ENCODE measurements around the gene KCNMB3. TPM values are rescaled to one million over a fixed set of nuclear protein-coding genes. Genes with fewer than 3 reads are reported as not detected.
A peak's percentile ranks its signal among the peaks of the same experiment; 100 is the strongest.
"Not testable (repeated sequence)": the region's sequence is repeated elsewhere in the genome, so short reads cannot be mapped to it uniquely, and the experiment has no call there.

The KCNMB3 gene
- total RNA-seq, 1 donor from 2014 or later = 1.1 TPM

DNA sequence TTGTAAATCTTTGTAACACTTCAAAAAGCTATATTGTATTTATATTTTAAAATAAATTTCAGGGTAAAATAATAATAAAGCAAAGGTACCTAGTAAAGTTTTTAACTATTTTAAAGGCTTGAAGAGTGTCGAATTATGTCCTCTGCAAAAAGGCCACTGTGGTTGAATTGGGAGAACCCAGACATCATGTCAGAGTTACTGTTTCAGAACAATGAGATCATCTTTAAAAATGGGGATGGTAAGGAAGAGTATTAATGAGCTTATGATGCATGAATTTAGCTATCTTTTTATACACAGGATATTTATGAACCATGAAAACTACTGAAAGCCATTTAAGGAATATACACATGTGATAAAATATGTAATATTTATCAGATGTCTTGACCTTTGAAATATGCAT lies 26.3 kb downstream of the KCNMB3 start:
- peak; percentile 43 for ATAC-seq

DNA sequence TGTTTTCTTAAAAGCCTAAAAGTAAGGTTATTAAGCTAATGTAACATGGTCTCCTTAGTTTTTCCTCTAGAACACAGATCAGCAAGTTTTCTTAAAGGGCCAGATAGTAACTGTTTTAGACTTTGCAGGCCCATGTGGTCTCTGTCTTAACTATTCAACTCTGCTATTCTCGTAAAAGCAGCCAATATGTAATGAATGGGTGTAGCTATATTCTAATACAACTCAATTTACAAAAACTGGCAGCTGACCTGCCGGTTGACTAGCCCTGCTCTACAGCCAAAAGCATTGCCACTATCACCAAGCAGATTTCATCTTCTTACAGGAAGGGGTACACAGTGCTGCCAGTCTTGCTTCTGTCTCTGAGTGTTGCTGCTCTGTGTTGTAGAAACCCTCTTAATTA lies 27.4 kb downstream of the KCNMB3 start:
- intact Hi-C loops (cut with micrococcal nuclease) = no loop called here
- DNase-seq = no peak
- ATAC-seq = no peak

More for the DNA sequence above, 26.3 kb downstream of the KCNMB3 start:
- no peak for DNase-seq
- intact Hi-C loops (cut with micrococcal nuclease) = no loop called here

DNA sequence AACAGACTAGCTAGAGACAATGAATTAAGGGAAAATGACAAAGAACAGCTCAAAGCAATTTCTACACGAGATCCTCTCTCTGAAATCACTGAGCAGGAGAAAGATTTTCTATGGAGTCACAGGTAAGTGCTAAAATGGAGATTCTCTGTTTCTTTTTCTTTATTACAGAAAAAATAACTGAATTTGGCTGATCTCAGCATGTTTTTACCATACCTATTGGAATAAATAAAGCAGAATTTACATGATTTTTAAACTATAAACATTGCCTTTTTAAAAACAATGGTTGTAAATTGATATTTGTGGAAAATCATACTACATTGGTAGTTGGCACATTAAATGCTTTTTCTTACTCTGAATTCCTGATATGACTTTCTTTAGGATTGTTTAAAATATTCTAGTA lies 32.7 kb downstream of the KCNMB3 start:
- intact Hi-C loops (cut with micrococcal nuclease); ATAC-seq; DNase-seq: not testable (repeated sequence)

DNA sequence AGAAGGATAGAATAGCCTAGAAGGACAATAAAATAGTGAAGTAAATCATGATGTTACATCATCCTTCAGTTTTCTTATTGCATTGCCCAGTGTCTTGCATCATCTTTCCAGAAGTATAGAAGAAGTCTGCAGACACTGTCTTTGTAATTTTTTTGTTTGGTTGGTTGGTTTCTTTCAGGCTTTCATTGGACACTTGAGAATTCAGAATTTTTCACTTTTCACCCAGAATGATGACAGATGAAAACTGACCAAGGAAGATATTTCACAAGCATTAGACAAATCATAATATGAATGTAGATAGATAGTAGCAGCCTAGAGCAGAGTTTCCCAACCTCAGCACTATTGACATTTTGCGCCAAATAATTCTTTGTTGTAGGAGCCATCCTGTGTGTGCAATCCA lies 35.4 kb downstream of the KCNMB3 start:
- ATAC-seq; DNase-seq; intact Hi-C loops (cut with micrococcal nuclease): not testable (repeated sequence)

DNA sequence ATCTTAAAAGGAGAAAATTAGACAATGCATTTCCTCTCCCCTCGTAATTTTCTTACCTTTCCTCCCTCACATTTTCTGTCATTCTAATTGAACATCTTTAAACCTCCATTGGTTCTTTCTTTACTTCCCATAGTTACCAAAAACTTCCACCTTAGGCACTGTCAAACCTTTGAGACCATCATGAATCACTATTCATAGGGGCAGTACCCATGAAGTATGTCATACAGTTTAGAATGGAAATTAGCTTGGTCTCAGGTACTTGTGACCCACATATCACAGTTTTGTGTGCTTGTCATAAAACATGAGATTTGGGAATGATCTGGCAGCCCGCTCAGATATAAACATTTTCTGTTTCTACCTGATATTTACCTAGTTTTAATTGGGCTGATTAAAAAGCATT lies 50.1 kb downstream of the KCNMB3 start:
- intact Hi-C loops (cut with micrococcal nuclease) = no loop called here
- no peak for ATAC-seq
- DNase-seq = no peak

DNA sequence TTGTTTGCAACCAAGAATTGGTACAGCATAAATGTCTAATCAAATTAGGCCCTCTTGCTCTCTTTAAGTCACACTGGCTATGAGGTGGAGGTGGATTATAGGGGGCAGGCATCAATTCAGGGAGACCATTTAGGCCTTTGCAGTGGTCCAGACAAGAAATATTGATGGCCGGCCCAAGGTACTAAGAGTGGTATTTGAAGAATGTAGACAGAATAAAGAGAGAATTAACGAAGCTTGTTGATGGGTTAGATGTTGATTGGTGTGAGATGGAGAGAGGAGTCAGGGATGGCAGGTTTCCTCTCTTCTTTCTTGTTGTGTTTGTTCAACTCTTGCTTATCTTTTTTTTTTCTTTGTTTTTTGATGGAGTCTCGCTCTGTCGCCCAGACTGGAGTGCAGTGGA lies 54.2 kb downstream of the KCNMB3 start:
- DNase-seq (no peak), ATAC-seq (no peak)
- intact Hi-C loops (cut with micrococcal nuclease) = no loop called here

DNA sequence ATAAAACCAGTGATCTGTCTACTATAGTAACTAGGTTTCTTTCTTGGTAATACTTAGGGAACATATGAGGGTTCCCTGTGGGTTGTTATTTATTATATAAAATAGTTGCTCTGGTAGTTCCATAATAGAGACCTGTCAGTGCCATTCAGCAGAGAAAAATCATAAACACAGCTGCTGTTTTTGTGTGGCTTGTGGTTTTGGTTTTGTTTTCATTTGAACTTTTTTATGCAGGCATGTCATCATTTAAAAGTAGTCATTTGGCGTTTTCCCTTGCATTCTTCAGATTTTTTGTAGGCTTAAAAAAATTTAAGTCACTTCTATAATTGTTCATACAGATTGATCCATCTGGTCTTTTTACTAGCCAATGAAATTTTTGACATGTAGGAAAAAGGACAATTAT lies 54.8 kb downstream of the KCNMB3 start:
- ATAC-seq = no peak
- intact Hi-C loops (cut with micrococcal nuclease) = no loop called here
- no peak for DNase-seq

DNA sequence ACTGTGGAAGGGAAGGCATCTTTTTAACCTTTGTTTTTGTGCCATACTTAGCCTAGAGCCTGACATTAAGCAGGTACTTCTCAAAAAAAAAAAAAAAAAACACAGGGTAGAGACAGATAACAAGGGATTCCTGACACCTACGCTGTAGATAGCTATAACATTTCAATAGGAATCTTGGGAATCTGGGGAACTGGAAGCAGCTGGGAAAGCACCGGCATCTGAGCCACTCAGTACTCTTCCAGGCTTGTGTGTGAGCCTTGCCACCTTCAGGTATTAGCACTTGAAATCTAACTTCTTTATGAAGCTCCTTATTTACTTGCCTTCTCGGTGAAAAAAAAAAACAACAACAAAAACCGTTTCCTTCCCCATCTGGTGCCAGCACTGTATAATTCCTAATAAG lies 56.0 kb downstream of the KCNMB3 start:
- DNase-seq (no peak), ATAC-seq (peak; percentile 52)
- intact Hi-C loops (cut with micrococcal nuclease) = no loop called here

Other genes starting within 250 kb of the KCNMB3 start
- 12.4 TPM for gene ZMAT3, start 179.3 kb downstream of the KCNMB3 start, total RNA-seq
- gene PIK3CA, start 102.8 kb downstream of the KCNMB3 start, total RNA-seq = 20.9 TPM
- 34.4 TPM for gene ZNF639, start 71.9 kb upstream of the KCNMB3 start, total RNA-seq
- gene MFN1, start 96.6 kb upstream of the KCNMB3 start, total RNA-seq = 65.1 TPM
- 16.3 TPM for gene GNB4, start 200.4 kb upstream of the KCNMB3 start, total RNA-seq